ENCODE measurements around the gene FMN2.

DNA sequence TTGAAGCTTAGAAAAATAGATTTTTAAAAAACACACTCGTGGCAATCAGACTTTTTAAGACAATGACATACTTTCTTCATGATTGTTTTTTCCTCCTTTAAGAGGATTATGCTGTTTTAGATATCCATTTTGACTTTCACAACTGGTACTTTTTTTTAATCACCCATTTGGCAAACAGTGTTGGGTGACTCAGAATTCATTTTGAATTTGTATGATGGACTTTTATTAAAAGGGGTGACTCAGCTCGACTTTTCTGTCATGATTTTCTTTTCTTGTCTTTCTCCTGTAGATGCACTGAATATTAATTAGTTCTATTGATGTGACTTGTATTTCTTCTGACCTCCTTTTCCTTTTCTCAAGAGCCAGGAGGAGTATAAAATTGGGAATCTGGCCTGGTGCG, 44.7 kb downstream of the FMN2 start:
- TF ChIP-seq, protein P1, sequence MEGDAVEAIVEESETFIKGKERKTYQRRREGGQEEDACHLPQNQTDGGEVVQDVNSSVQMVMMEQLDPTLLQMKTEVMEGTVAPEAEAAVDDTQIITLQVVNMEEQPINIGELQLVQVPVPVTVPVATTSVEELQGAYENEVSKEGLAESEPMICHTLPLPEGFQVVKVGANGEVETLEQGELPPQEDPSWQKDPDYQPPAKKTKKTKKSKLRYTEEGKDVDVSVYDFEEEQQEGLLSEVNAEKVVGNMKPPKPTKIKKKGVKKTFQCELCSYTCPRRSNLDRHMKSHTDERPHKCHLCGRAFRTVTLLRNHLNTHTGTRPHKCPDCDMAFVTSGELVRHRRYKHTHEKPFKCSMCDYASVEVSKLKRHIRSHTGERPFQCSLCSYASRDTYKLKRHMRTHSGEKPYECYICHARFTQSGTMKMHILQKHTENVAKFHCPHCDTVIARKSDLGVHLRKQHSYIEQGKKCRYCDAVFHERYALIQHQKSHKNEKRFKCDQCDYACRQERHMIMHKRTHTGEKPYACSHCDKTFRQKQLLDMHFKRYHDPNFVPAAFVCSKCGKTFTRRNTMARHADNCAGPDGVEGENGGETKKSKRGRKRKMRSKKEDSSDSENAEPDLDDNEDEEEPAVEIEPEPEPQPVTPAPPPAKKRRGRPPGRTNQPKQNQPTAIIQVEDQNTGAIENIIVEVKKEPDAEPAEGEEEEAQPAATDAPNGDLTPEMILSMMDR (IDR thresholded peaks at IDR 0.05) = no peak
- no peak for TF ChIP-seq POLR2A (IDR thresholded peaks at IDR 0.05)

All from Peyer's patch (tissue), 4 donors.